Endothelial cell of umbilical vein (primary cell): ENCODE measurements around the gene APOL2. TPM values are rescaled to one million over a fixed set of nuclear protein-coding genes. Genes with fewer than 3 reads are reported as not detected.

Experiments used
- BruUV-seq: library from RNA; stranded (reverse); fragments of 400-500 nt; replicated peaks from 2 replicates; lab custom pipeline; 2021; lab: Mats Ljungman, UMichigan
- CTCF ChIA-PET: fragments of 300-600, 350-600 bp; sonication (Branson Sonifier 250); formaldehyde crosslinking; loops from one replicate; lab custom pipeline; 2021; ENCODE audit warnings: antibody characterized with exemption, inconsistent platforms; lab: Charles Lee
- POLR2A ChIA-PET: fragments of 300-600, 350-600 bp; sonication (Branson Sonifier 250); formaldehyde crosslinking; loops from one replicate; lab custom pipeline; 2021; ENCODE audit warnings: antibody characterized with exemption, inconsistent platforms; lab: Charles Lee
- DNase-seq: peaks from one replicate; pipeline ENCODE4 v3.0.0-alpha.2; 2011; ENCODE audit warnings: low read depth, low spot score
- FAIRE-seq: peaks from 2 replicates; lab custom pipeline; 2011; peaks lifted over from hg19 to GRCh38; lab: Jason Lieb, UNC
- H2AFZ ChIP-seq: 2 replicates; pipeline ENCODE4 v1.6.0; 2012; ENCODE audit warnings: low read depth, low read length, control low read depth, inconsistent platforms
- H3K27ac ChIP-seq: 2 replicates; pipeline ENCODE4 v1.5.1; 2011; ENCODE audit warnings: low read depth, mild to moderate bottlenecking, control low read depth, low read length, moderate library complexity; ENCODE audit not compliant: insufficient read depth
- H3K27me3 ChIP-seq, 2 experiments: 2 replicates each; pipeline versions ENCODE4 v1.6.0 to v1.6.1; 2011; ENCODE audit warnings: low read length in 2 of 2, mixed read lengths in 1 of 2; ENCODE audit not compliant: control insufficient read depth in 2 of 2, insufficient read depth in 2 of 2
- H3K36me3 ChIP-seq, 2 experiments: 2 replicates in 1 of 2; 3 replicates in 1 of 2; pipeline ENCODE4 v1.5.1; 2011; ENCODE audit warnings: low read length in 2 of 2, mild to moderate bottlenecking in 1 of 2, moderate library complexity in 1 of 2; ENCODE audit not compliant: control insufficient read depth in 2 of 2, insufficient read depth in 2 of 2; ENCODE audit errors: extremely low read depth in 1 of 2
- H3K4me1 ChIP-seq: 3 replicates; pipeline ENCODE4 v1.5.1; 2011; ENCODE audit warnings: mild to moderate bottlenecking, low read length; ENCODE audit not compliant: control insufficient read depth, insufficient read depth; ENCODE audit errors: extremely low read depth
- H3K4me2 ChIP-seq: 2 replicates; pipeline ENCODE4 v1.6.1; 2011; ENCODE audit warnings: low read length, control low read depth, mixed read lengths; ENCODE audit not compliant: insufficient read depth
- H3K4me3 ChIP-seq, 3 experiments: fragments of 200-600 bp in 1 of 3; sonication (generic), shearing (Covaris generic) in 1 of 3; replicated peaks in 1 of 3; 2 replicates each; pipeline ENCODE4 v1.5.1; 2011 to 2016; ENCODE audit warnings: control low read depth in 3 of 3, low read length in 3 of 3, mild to moderate bottlenecking in 2 of 3, inconsistent platforms in 1 of 3, low read depth in 1 of 3, moderate library complexity in 1 of 3; ENCODE audit not compliant: insufficient read depth in 1 of 3
- H3K79me2 ChIP-seq: 2 replicates; pipeline ENCODE4 v1.6.0; 2012; ENCODE audit warnings: low read length, inconsistent platforms; ENCODE audit not compliant: control insufficient read depth, insufficient read depth
- H3K9ac ChIP-seq: replicated peaks from 2 replicates; pipeline ENCODE3; 2011; ENCODE audit warnings: low read length, control low read depth; ENCODE audit not compliant: insufficient read depth; ENCODE audit errors: extremely low read depth
- H3K9me1 ChIP-seq: replicated peaks from 3 replicates; pipeline ENCODE4 v1.6.0; 2011; ENCODE audit warnings: mild to moderate bottlenecking, low read length; ENCODE audit not compliant: control insufficient read depth, insufficient read depth; ENCODE audit errors: extremely low read depth
- H3K9me3 ChIP-seq: replicated peaks from 2 replicates; pipeline ENCODE4 v1.5.1; 2012; ENCODE audit warnings: low read length, inconsistent platforms; ENCODE audit not compliant: control insufficient read depth, insufficient read depth
- H4K20me1 ChIP-seq: replicated peaks from 2 replicates; pipeline ENCODE3; 2011; ENCODE audit warnings: mild to moderate bottlenecking, low read length; ENCODE audit not compliant: control insufficient read depth, insufficient read depth; ENCODE audit errors: extremely low read depth
- EZH2 ChIP-seq: IDR thresholded peaks from 2 replicates; pipeline ENCODE4 v1.6.1; 2012; ENCODE audit warnings: borderline replicate concordance, low read depth, mild to moderate bottlenecking, moderate library complexity, low read length, inconsistent platforms; ENCODE audit not compliant: severe bottlenecking
- FOS ChIP-seq: IDR thresholded peaks from 2 replicates; pipeline ENCODE4 v1.6.1; 2011; ENCODE audit warnings: mild to moderate bottlenecking, low read length, moderate library complexity, borderline replicate concordance; ENCODE audit not compliant: insufficient read depth
- GATA2 ChIP-seq: IDR thresholded peaks from 2 replicates; pipeline ENCODE4 v1.7.0; 2011; ENCODE audit warnings: low read depth, mild to moderate bottlenecking, moderate library complexity, mixed read lengths, low read length; ENCODE audit not compliant: insufficient read length, insufficient read depth
- JUN ChIP-seq: IDR thresholded peaks from 2 replicates; pipeline ENCODE4 v1.6.1; 2011; ENCODE audit warnings: borderline replicate concordance, low read depth; ENCODE audit not compliant: insufficient read length, insufficient read depth
- MYC ChIP-seq: IDR thresholded peaks from one replicate; pipeline ENCODE4 v1.6.1; 2011; ENCODE audit warnings: mild to moderate bottlenecking, low read depth, low read length
- POLR2A ChIP-seq: IDR thresholded peaks from 2 replicates; pipeline ENCODE4 v1.6.1; 2012; ENCODE audit warnings: low read depth, mild to moderate bottlenecking, control low read depth, low read length
- POLR2AphosphoS5 ChIP-seq: IDR thresholded peaks from 2 replicates; pipeline ENCODE4 v1.6.1; 2012; ENCODE audit warnings: low read depth, mild to moderate bottlenecking, control low read depth, low read length, moderate library complexity; ENCODE audit not compliant: insufficient read depth
- dilution Hi-C: fragments of 300-500 bp; cut with MboI; formaldehyde crosslinking; loops from one replicate; pipeline ENCODE4 v1.15.0; 2019; ENCODE audit warnings: low sequenced_read_pairs; ENCODE audit not compliant: extremely low pct_ligation_motif_present
- intact Hi-C: fragments of 100-400 bp; cut with micrococcal nuclease; formaldehyde crosslinking; loops from one replicate; pipeline ENCODE4 v1.10.0; 2022
- polyA plus RNA-seq, 4 experiments: library from polyadenylated mRNA; depleted of rRNA in 3 of 4; stranded (reverse) in 3 of 4; unstranded in 1 of 4; fragments of >200 nt; gene quantifications; 2 replicates each; pipeline versions ENCODE4 v1.2.1 to v1.2.3, GENCODE V29; 2011 to 2012; ENCODE audit warnings: missing spikeins in 1 of 4
- total RNA-seq: library from RNA; stranded (reverse); gene quantifications from 2 replicates; pipeline ENCODE4 v1.2.3, GENCODE V29; 2021
- TF ChIP-seq, protein P1 (sequence below): IDR thresholded peaks from 2 replicates; pipeline ENCODE4 v1.6.1; 2011; ENCODE audit not compliant: insufficient read depth, insufficient read length
- TF ChIP-seq, protein P2 (sequence below), 2 donors: IDR thresholded peaks; 1 replicate in 1 of 2; 2 replicates in 1 of 2; pipeline ENCODE4 v1.5.1; 2011; ENCODE audit warnings: low read length in 2 of 2, mild to moderate bottlenecking in 2 of 2, moderate library complexity in 2 of 2, control low read depth in 1 of 2, inconsistent platforms in 1 of 2, low read depth in 1 of 2; ENCODE audit not compliant: insufficient read depth in 1 of 2; ENCODE audit errors: extremely low read depth in 1 of 2

APOL2 gene
- total and polyA plus RNA-seq, 2 donors (not counting 3 experiments of a cell fraction or from before 2014, with no cell fraction given): 16.9 to 37.6 TPM

DNA sequence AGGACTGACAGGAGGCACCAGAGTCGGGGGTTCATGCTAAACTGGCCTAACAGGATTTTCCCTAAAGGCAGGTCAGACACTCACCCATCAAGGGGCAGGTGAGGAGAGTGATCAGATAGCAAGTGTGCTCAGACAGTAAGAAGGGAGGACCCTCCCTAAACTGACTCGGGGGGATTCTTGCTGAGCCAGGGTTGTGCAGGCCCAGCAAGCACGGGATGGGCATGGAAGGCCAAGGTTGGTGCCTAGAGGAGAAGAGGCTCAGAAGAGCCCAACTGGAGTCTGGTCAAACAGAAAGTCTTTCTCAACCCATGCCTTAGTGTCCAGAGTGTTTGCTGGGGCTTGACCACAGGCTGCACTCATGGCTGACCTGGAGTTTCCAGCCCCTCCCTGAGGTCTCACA lies 7.4 kb upstream of the APOL2 start:
- no TSS peak for BruUV-seq
- intact Hi-C loops: no loop called here
- H3K9me1 ChIP-seq: no peaks in the 10 kb centered on the region
- DNase-seq (no peak), FAIRE-seq (no peak)
- CTCF ChIA-PET: no interaction called here
- H3K9me3 ChIP-seq: no peaks in the 10 kb centered on the region
- no peak overlapping the region for H3K4me2 ChIP-seq
- no peaks in the 10 kb centered on the region for H3K4me1 ChIP-seq
- POLR2A ChIA-PET: no interaction called here
- H3K27ac ChIP-seq: no peak overlapping the region
- no peak overlapping the region for H2AFZ ChIP-seq
- no peaks in the 10 kb centered on the region for H3K79me2 ChIP-seq
- no peaks in the 10 kb centered on the region for H3K27me3 ChIP-seq
- H3K36me3 ChIP-seq: no peaks in the 10 kb centered on the region
- no peak overlapping the region for H3K9ac ChIP-seq
- TF ChIP-seq FOS: no peak
- dilution Hi-C loops: no loop called here
- H3K4me3 ChIP-seq: no peak overlapping the region
- no peaks in the 10 kb centered on the region for H4K20me1 ChIP-seq

DNA sequence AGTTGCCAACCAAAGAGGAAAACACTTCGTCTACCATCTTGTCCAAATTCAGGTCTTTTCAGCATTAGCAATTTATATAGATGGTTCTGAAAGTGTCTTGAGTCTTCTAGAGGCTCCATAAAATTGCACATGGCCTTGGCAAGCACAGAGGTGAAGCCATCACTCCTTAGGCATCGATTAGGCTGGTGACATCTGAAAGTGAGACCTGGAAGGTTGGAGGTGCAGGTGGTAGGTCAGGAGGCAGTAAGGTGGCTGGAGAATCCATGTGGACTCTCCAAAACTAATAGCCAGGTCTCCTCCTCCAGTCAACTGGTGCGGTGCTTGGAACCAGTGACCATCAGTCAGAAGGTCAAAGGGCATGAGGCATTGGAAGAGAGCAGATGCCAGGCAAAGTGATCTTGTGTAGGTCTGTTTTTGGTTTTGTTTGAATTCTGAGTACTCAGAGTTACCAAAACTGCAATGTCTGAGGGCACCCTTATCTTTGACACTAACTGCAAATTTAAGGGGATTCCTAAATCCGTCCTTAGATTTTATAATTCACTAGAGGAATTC lies 6.6 kb upstream of the APOL2 start:
- Histone ChIP-seq H3K79me2 (no peaks in the 10 kb centered on the region), H3K9me3 (no peaks in the 10 kb centered on the region), H3K4me1 (no peaks in the 10 kb centered on the region), H3K4me3 (no peak overlapping the region), H2AFZ (no peak overlapping the region), H3K4me2 (no peak overlapping the region), H3K27me3 (no peaks in the 10 kb centered on the region), H3K36me3 (no peaks in the 10 kb centered on the region), H4K20me1 (no peaks in the 10 kb centered on the region), H3K27ac (no peak overlapping the region), H3K9ac (no peak overlapping the region), H3K9me1 (no peaks in the 10 kb centered on the region)
- CTCF ChIA-PET: no interaction called here
- FAIRE-seq (no peak), DNase-seq (no peak)
- BruUV-seq: no TSS peak
- POLR2A ChIA-PET: no interaction called here
- dilution Hi-C loops (no loop called here), intact Hi-C loops (no loop called here)
- no peak for TF ChIP-seq POLR2AphosphoS5
- TF ChIP-seq, protein P1, sequence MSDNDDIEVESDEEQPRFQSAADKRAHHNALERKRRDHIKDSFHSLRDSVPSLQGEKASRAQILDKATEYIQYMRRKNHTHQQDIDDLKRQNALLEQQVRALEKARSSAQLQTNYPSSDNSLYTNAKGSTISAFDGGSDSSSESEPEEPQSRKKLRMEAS: no peak
- no peak for TF ChIP-seq POLR2A
- no peak for TF ChIP-seq MYC
- TF ChIP-seq EZH2: no peak
- TF ChIP-seq GATA2: no peak
- TF ChIP-seq, protein P2, sequence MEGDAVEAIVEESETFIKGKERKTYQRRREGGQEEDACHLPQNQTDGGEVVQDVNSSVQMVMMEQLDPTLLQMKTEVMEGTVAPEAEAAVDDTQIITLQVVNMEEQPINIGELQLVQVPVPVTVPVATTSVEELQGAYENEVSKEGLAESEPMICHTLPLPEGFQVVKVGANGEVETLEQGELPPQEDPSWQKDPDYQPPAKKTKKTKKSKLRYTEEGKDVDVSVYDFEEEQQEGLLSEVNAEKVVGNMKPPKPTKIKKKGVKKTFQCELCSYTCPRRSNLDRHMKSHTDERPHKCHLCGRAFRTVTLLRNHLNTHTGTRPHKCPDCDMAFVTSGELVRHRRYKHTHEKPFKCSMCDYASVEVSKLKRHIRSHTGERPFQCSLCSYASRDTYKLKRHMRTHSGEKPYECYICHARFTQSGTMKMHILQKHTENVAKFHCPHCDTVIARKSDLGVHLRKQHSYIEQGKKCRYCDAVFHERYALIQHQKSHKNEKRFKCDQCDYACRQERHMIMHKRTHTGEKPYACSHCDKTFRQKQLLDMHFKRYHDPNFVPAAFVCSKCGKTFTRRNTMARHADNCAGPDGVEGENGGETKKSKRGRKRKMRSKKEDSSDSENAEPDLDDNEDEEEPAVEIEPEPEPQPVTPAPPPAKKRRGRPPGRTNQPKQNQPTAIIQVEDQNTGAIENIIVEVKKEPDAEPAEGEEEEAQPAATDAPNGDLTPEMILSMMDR (IDR thresholded peaks at IDR 0.05; ENCODE audit: extremely low read depth in 1 of 2, insufficient read depth in 1 of 2, low read depth in 1 of 2, low read length in 2 of 2): no peak
- no peak for TF ChIP-seq JUN
- no peak for TF ChIP-seq FOS
